Astrocyte (in vitro differentiated cells and primary cell): ENCODE measurements around the gene OXT.

Experiments
- EZH2 ChIP-seq: IDR thresholded peaks from 2 replicates; pipeline ENCODE4 v1.6.1; 2012; ENCODE audit warnings: mild to moderate bottlenecking, low read length, inconsistent platforms; ENCODE audit not compliant: insufficient read depth
- TF ChIP-seq, protein P1 (sequence below): IDR thresholded peaks from 2 replicates; pipeline ENCODE4 v1.5.1; 2011; ENCODE audit warnings: low read depth, mild to moderate bottlenecking, inconsistent platforms, low read length, moderate library complexity; ENCODE audit not compliant: insufficient read depth

DNA sequence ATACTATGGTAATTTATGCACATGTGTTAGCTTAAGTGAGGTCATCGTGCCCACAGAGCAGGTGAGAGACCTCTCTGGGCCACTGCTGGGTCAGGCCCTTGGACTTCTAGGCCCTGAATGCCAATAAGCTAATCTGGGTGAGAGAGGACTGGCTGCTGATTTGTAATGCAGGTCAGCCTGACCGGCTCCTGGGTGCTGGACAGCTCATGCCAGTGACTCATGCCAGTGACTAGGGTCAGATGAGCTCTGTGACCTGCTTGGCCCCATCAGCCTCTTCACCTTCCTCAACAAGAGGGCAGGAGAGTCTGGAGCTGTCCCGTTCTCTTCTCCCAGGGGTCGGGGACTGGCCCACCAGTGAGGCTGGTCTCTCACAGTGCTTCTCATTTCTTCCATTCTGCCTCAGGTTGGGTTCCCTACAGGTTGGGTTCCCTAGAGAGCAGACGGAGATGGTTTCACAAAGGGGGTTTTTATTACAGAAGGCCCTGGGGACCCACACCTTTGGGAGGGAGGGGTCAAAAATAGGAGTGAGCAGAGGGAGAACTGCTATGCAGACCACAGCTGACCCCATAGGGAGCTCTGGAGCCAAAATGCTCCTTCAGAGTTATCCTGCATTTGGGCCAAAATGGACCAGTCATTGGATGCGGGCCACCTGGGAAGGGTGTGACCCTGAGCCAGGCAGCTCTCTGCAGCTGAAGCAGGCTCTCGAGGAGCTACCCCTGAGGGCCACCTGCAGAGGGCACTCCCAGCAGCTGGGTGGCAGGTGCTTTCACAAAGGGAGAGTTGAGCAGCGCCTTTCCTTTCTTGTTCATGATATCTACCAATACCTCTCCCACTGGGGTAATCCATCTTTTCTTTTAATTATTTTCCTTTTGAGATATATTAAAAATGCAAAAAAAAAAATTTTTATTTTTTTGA, 2.2 kb upstream of the OXT start:
- TF ChIP-seq, protein P1, sequence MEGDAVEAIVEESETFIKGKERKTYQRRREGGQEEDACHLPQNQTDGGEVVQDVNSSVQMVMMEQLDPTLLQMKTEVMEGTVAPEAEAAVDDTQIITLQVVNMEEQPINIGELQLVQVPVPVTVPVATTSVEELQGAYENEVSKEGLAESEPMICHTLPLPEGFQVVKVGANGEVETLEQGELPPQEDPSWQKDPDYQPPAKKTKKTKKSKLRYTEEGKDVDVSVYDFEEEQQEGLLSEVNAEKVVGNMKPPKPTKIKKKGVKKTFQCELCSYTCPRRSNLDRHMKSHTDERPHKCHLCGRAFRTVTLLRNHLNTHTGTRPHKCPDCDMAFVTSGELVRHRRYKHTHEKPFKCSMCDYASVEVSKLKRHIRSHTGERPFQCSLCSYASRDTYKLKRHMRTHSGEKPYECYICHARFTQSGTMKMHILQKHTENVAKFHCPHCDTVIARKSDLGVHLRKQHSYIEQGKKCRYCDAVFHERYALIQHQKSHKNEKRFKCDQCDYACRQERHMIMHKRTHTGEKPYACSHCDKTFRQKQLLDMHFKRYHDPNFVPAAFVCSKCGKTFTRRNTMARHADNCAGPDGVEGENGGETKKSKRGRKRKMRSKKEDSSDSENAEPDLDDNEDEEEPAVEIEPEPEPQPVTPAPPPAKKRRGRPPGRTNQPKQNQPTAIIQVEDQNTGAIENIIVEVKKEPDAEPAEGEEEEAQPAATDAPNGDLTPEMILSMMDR: no peak
- no peak for TF ChIP-seq EZH2
